IMR-90 (cell line): ENCODE results near the gene UBR4. TPM values are rescaled to one million over a fixed set of nuclear protein-coding genes. Genes with fewer than 3 reads are reported as not detected.

Experiments
- ATAC-seq: fragments of 200-7000 bp; cut with Tn5 transposase; 2 replicates; pipeline ENCODE4 v1.9.1; 2020; ENCODE audit warnings: low read depth, mild to moderate bottlenecking, moderate library complexity
- BruUV-seq: library from RNA; stranded (reverse); fragments of 400-500 nt; replicated peaks from 2 replicates; lab custom pipeline; 2021; lab: Mats Ljungman, UMichigan
- CTCF ChIA-PET: fragments of 300-600 bp; formaldehyde crosslinking; extraction: SDS; loops from one replicate; lab custom pipeline; 2021; ENCODE audit warnings: antibody characterized with exemption; lab: Yijun Ruan, JAX
- POLR2A ChIA-PET: fragments of 300-600 bp; sonication (Branson Sonifier 250); formaldehyde crosslinking; loops from one replicate; lab custom pipeline; 2022; ENCODE audit warnings: antibody characterized with exemption; ENCODE audit not compliant: unreplicated experiment; lab: Charles Lee
- DNase-seq: peaks from one replicate; pipeline ENCODE4 v3.0.0; 2013
- H2AFZ ChIP-seq: replicated peaks from 2 replicates; pipeline ENCODE3; 2013; ENCODE audit warnings: low read length, mild to moderate bottlenecking; ENCODE audit not compliant: poor library complexity
- H2AK5ac ChIP-seq: 2 replicates; pipeline ENCODE4 v1.6.1; 2013; ENCODE audit warnings: low read depth, low read length, inconsistent platforms
- H2AK9ac ChIP-seq: replicated peaks from 2 replicates; pipeline ENCODE3; 2013; ENCODE audit warnings: mild to moderate bottlenecking, low read depth, low read length, moderate library complexity; ENCODE audit not compliant: poor library complexity
- H2BK120ac ChIP-seq: 2 replicates; pipeline ENCODE4 v1.6.1; 2013; ENCODE audit warnings: low read depth, low read length, inconsistent platforms
- H2BK15ac ChIP-seq: 3 replicates; pipeline ENCODE4 v1.6.1; 2013; ENCODE audit warnings: low read depth, low read length, inconsistent platforms
- H2BK20ac ChIP-seq: 2 replicates; pipeline ENCODE4 v1.6.1; 2013; ENCODE audit warnings: low read depth, mild to moderate bottlenecking, inconsistent platforms, low read length, moderate library complexity
- H2BK5ac ChIP-seq: 2 replicates; pipeline ENCODE4 v1.6.1; 2013; ENCODE audit warnings: mild to moderate bottlenecking, low read depth, low read length, inconsistent platforms; ENCODE audit not compliant: poor library complexity, severe bottlenecking
- H3K14ac ChIP-seq: replicated peaks from 2 replicates; pipeline ENCODE4 v1.6.1; 2013; ENCODE audit warnings: low read depth, low read length, inconsistent platforms
- H3K18ac ChIP-seq: 2 replicates; pipeline ENCODE4 v1.6.1; 2013; ENCODE audit warnings: low read depth, low read length, control low read depth
- H3K23ac ChIP-seq: 2 replicates; pipeline ENCODE4 v1.6.1; 2013; ENCODE audit warnings: low read depth, low read length, inconsistent platforms
- H3K27ac ChIP-seq: 2 replicates; pipeline ENCODE4 v1.5.1; 2013; ENCODE audit warnings: mild to moderate bottlenecking, control low read depth, low read length; ENCODE audit not compliant: insufficient read depth
- H3K27me3 ChIP-seq: 2 replicates; pipeline ENCODE4 v1.6.1; 2013; ENCODE audit warnings: low read length; ENCODE audit not compliant: control insufficient read depth, insufficient read depth
- H3K36me3 ChIP-seq: 2 replicates; pipeline ENCODE4 v1.6.1; 2013; ENCODE audit warnings: low read length, mixed read lengths; ENCODE audit not compliant: control insufficient read depth, insufficient read depth
- H3K4ac ChIP-seq: 2 replicates; pipeline ENCODE4 v1.6.1; 2013; ENCODE audit warnings: low read depth, low read length, inconsistent platforms
- H3K4me1 ChIP-seq: 2 replicates; pipeline ENCODE4 v1.6.1; 2013; ENCODE audit warnings: low read length, mixed read lengths; ENCODE audit not compliant: control insufficient read depth, insufficient read depth
- H3K4me2 ChIP-seq: 2 replicates; pipeline ENCODE4 v1.6.1; 2013; ENCODE audit warnings: low read depth, mild to moderate bottlenecking, control low read depth, low read length, moderate library complexity
- H3K4me3 ChIP-seq: 2 replicates; pipeline ENCODE4 v1.5.1; 2013; ENCODE audit warnings: low read depth, mild to moderate bottlenecking, control low read depth, low read length, moderate library complexity; ENCODE audit not compliant: insufficient read depth
- H3K56ac ChIP-seq: 2 replicates; pipeline ENCODE4 v1.6.1; 2013; ENCODE audit warnings: low read length, inconsistent platforms; ENCODE audit not compliant: insufficient read depth; ENCODE audit errors: extremely low read depth
- H3K79me1 ChIP-seq, 2 experiments: 2 replicates each; pipeline ENCODE4 v1.6.1; 2013; ENCODE audit warnings: low read length in 2 of 2, inconsistent platforms in 1 of 2, low read depth in 1 of 2
- H3K9ac ChIP-seq: 2 replicates; pipeline ENCODE4 v1.6.1; 2013; ENCODE audit warnings: low read depth, low read length, control low read depth
- H3K9me1 ChIP-seq: 2 replicates; pipeline ENCODE4 v1.6.1; 2013; ENCODE audit warnings: low read length, inconsistent platforms; ENCODE audit not compliant: insufficient read depth
- H3K9me3 ChIP-seq: 2 replicates; pipeline ENCODE4 v1.6.1; 2013; ENCODE audit warnings: low read length; ENCODE audit not compliant: control insufficient read depth, insufficient read depth
- H4K20me1 ChIP-seq: 2 replicates; pipeline ENCODE4 v1.6.1; 2013; ENCODE audit warnings: low read length, inconsistent platforms; ENCODE audit not compliant: insufficient read depth
- H4K5ac ChIP-seq: 2 replicates; pipeline ENCODE4 v1.6.1; 2013; ENCODE audit warnings: mild to moderate bottlenecking, low read depth, low read length, control low read depth
- H4K8ac ChIP-seq, 2 experiments: 2 replicates each; pipeline ENCODE4 v1.6.1; 2013; ENCODE audit warnings: low read depth in 2 of 2, low read length in 2 of 2, control low read depth in 1 of 2, inconsistent platforms in 1 of 2
- H4K91ac ChIP-seq: 2 replicates; pipeline ENCODE4 v1.6.1; 2013; ENCODE audit warnings: low read depth, low read length, inconsistent platforms; ENCODE audit not compliant: insufficient read depth
- CEBPB ChIP-seq: IDR thresholded peaks from 2 replicates; pipeline ENCODE4 v1.6.1; 2012; ENCODE audit warnings: low read depth, low read length, improper control_type of control experiment
- CTCF ChIP-seq: conservative IDR thresholded peaks from 2 replicates; pipeline ENCODE4 v1.5.1; 2012; ENCODE audit warnings: mild to moderate bottlenecking, low read depth, low read length, improper control_type of control experiment
- NFE2L2 ChIP-seq: fragments of 150-350 bp; IDR thresholded peaks from 2 replicates; pipeline ENCODE4 v1.6.1; 2016; ENCODE audit warnings: low read depth, mild to moderate bottlenecking, low read length
- POLR2A ChIP-seq: IDR thresholded peaks from 2 replicates; pipeline ENCODE4 v1.6.1; 2012; ENCODE audit warnings: mild to moderate bottlenecking, low read depth, low read length
- RAD21 ChIP-seq: IDR thresholded peaks from 2 replicates; pipeline ENCODE4 v1.6.1; 2012; ENCODE audit warnings: low read length, improper control_type of control experiment
- SMC3 ChIP-seq: fragments of 150-350 bp; IDR thresholded peaks from 2 replicates; pipeline ENCODE4 v1.6.1; 2016; ENCODE audit warnings: low read depth, mild to moderate bottlenecking, antibody characterized with exemption, low read length, moderate library complexity
- WGBS, 2 experiments: methylation state at CpG; one replicate each; pipeline versions ENCODE4 v1.1.5 to v1.1.7; 2013; ENCODE audit warnings: missing lambda C conversion rate in 2 of 2; ENCODE audit not compliant: insufficient read length in 1 of 2; ENCODE audit errors: extremely low coverage in 2 of 2; 5-methylcytosine and 5-hydroxymethylcytosine counted together
- dilution Hi-C: fragments of 300-500 bp; cut with HindIII; formaldehyde crosslinking; loops from one replicate; pipeline ENCODE4 v1.14.3; 2018; ENCODE audit warnings: low sequenced_read_pairs; ENCODE audit not compliant: unreplicated experiment
- in situ Hi-C: fragments of 300-500 bp; cut with MboI; formaldehyde crosslinking; loops from 3 replicates; pipeline ENCODE4 v1.14.3; 2019; ENCODE audit warnings: low sequenced_read_pairs, inconsistent platforms, mixed read lengths
- intact Hi-C: fragments of 100-400 bp; cut with micrococcal nuclease; formaldehyde crosslinking; loops from 2 replicates; pipeline ENCODE4 v1.10.0; 2022
- polyA plus RNA-seq, 3 experiments: library from polyadenylated mRNA; depleted of rRNA; stranded (reverse); fragments of >200 nt; gene quantifications; 2 replicates each; pipeline ENCODE4 v1.2.3, GENCODE V29; 2012; ENCODE audit warnings: low replicate concordance in 1 of 3
- total RNA-seq: library from RNA; depleted of rRNA; stranded (reverse); fragments of >200 nt; gene quantifications from 2 replicates; pipeline ENCODE4 v1.2.3, GENCODE V29; 2012

The UBR4 gene
- total and polyA plus RNA-seq, 2 of the 4 experiments (the other 2 are of a cell fraction), result 87.8 to 121 TPM

DNA sequence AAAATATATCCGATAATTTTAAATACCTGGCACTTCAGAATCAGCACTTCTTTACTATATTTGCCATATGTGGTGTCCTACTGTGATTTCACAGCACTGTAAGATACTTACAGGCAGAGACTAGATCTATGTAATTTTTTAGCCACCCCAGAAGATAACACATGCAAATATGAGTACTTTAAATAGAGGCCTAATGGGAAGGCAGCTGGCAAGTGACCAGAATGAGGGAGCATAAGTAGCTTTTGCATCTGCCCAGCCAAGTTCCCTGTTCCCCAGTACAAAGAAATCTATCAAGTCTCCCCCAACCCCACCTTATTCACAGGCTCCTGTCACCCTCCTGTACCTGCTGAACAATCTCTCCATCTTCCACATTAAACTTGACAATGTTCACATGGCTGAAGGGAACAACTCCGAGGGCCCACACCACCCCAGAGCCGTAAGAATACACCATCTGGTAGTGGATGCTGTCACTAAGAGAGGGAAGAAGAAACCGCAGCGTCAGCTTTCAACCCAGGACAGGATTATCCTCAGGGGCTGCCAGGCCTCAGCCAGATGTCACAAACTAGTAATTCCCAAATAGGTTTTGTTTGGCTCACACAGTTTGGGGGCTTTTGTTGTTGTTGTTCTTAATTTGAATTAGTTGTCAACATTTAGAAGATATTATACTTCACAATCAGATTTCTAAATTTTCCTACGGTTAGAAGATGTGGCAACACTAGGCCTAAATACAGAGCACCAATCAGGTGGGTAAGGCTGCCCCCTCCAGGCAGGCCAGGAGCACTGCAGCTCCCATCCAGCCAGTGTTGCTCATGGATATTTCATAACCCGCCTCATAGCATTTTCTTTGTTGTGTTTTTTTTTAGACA, 30.8 kb upstream of the UBR4 start:
- Histone ChIP-seq H3K23ac (no peak overlapping the region), H3K9me1 (no peaks in the 10 kb centered on the region), H3K4me3 (no peak overlapping the region), H2BK20ac (no peak overlapping the region), H3K14ac (no peak overlapping the region), H4K20me1 (peaks cover 4% of the 10 kb centered on the region; the same call in 1 of the 2 replicates), H4K8ac (no peak overlapping the region; a peak in 1 of 4 replicates), H2AFZ (no peak overlapping the region), H3K9me3 (no peaks in the 10 kb centered on the region), H4K91ac (no peak overlapping the region), H3K79me1 (peaks cover 8 to 13% of the 10 kb centered on the region in 2 experiments; a peak in 2 of 4 replicates), H2BK15ac (no peak overlapping the region), H3K27me3 (no peaks in the 10 kb centered on the region), H3K18ac (no peak overlapping the region), H4K5ac (no peak overlapping the region), H2BK5ac (no peak overlapping the region), H2BK120ac (no peak overlapping the region), H3K4me1 (no peaks in the 10 kb centered on the region), H3K4me2 (no peak overlapping the region), H2AK9ac (no peak overlapping the region), H3K4ac (no peak overlapping the region), H2AK5ac (no peak overlapping the region), H3K27ac (no peak overlapping the region), H3K9ac (no peak overlapping the region), H3K36me3 (peaks cover 62% of the 10 kb centered on the region), H3K56ac (no peak overlapping the region)
- BruUV-seq, result no TSS peak
- dilution Hi-C loops, result no loop called here
- peak; percentile 50; the same call in 1 of the 2 replicates for TF ChIP-seq SMC3
- TF ChIP-seq RAD21, result peak; percentile 87
- TF ChIP-seq CEBPB, result peak; percentile 95
- no peak for TF ChIP-seq NFE2L2
- no peak for TF ChIP-seq POLR2A
- peak; percentile 95 for TF ChIP-seq CTCF
- peak; percentile 69 for DNase-seq
- peak; percentile 99 for ATAC-seq
- ChIA-PET CTCF (interaction anchor here (0.9 to 1.8 kb wide), 6 partner anchors 11 to 88 kb away, joined by 3 to 4 read pairs (median 4); partner anchors contain the start of genes EMC1 and MRTO4), POLR2A (interaction anchor here (1.0 kb wide), 1 partner anchor 21 kb away, joined by 3 read pairs; no protein-coding TSS in a partner anchor)
- intact Hi-C loops, result loop anchor here (1.0 to 2.0 kb wide), 3 partner anchors 62 to 328 kb away; no protein-coding TSS in a partner anchor
- no CpG with 5 or more reads among the region's 7 CpGs for WGBS, 2 experiments
- in situ Hi-C loops, result no loop called here
